ENCODE results near the gene CENPP.

DNA sequence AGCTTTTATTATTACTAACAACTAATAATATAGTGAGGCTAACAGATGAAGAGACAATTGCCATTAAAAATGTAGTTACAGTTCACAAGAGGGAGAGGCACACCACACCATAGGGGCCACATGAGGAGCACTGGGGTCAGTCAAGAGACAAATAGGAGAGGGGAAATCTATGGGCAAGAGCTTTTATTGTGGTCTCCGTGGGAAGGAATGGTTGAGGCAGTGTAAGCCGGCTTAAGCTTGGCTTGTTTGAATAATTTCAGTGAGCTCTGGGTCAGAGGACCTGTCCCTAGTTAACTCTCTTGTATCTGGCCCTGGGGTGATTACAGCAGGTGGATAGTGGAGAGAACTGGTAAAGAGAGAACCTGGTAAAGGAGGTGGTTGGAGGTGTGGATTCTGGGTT is 43.3 kb downstream of the CENPP start:
- TF ChIP-seq POLR2A (IDR thresholded peaks at IDR 0.05): no peak
- TF ChIP-seq, protein P1, sequence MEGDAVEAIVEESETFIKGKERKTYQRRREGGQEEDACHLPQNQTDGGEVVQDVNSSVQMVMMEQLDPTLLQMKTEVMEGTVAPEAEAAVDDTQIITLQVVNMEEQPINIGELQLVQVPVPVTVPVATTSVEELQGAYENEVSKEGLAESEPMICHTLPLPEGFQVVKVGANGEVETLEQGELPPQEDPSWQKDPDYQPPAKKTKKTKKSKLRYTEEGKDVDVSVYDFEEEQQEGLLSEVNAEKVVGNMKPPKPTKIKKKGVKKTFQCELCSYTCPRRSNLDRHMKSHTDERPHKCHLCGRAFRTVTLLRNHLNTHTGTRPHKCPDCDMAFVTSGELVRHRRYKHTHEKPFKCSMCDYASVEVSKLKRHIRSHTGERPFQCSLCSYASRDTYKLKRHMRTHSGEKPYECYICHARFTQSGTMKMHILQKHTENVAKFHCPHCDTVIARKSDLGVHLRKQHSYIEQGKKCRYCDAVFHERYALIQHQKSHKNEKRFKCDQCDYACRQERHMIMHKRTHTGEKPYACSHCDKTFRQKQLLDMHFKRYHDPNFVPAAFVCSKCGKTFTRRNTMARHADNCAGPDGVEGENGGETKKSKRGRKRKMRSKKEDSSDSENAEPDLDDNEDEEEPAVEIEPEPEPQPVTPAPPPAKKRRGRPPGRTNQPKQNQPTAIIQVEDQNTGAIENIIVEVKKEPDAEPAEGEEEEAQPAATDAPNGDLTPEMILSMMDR (IDR thresholded peaks at IDR 0.05): no peak

All from suprapubic skin (tissue), 3 donors.